Lower leg skin (tissue), 4 donors: Measurements from ENCODE around the gene BST2. TPM values are rescaled to one million over a fixed set of nuclear protein-coding genes. Genes with fewer than 3 reads are reported as not detected.

Experiments used
- DNase-seq, 2 donors: peaks; one replicate each; pipeline ENCODE4 v3.0.0-alpha.2; 2019; ENCODE audit warnings: low spot score in 2 of 2
- H3K4me3 ChIP-seq: fragments of 200-600 bp; sonication (generic); 2 replicates; pipeline ENCODE4 v1.5.1; 2017; ENCODE audit warnings: mild to moderate bottlenecking, low read depth; ENCODE audit not compliant: poor library complexity, severe bottlenecking
- POLR2A ChIP-seq, 2 donors: fragments of 450-650 bp; IDR thresholded peaks; one replicate each; pipeline ENCODE4 v1.6.1; 2016 to 2017; ENCODE audit warnings: antibody characterized with exemption in 2 of 2, mild to moderate bottlenecking in 1 of 2, moderate library complexity in 1 of 2
- WGBS, 2 donors: methylation state at CpG; one replicate each; pipeline ENCODE4 v1.1.5; 2018; 5-methylcytosine and 5-hydroxymethylcytosine counted together
- intact Hi-C: fragments of 100-400 bp; cut with DNase I; formaldehyde crosslinking; loops from one replicate; pipeline ENCODE4 v1.15.0; 2023; ENCODE audit warnings: low total_unique reads
- total RNA-seq, 4 donors: library from RNA; depleted of rRNA; stranded (reverse); fragments of >200 nt; gene quantifications; one replicate each; pipeline ENCODE4 v1.1.0, GENCODE V29; 2016
- TF ChIP-seq, protein P1 (sequence below), 3 donors: fragments of 450-650 bp; IDR thresholded peaks; one replicate each; pipeline ENCODE4 v1.5.1; 2016; ENCODE audit warnings: antibody characterized with exemption in 3 of 3, mild to moderate bottlenecking in 3 of 3, moderate library complexity in 2 of 3

The BST2 gene, protein sequence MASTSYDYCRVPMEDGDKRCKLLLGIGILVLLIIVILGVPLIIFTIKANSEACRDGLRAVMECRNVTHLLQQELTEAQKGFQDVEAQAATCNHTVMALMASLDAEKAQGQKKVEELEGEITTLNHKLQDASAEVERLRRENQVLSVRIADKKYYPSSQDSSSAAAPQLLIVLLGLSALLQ
- 10 to 100 TPM in 3 of 4 donors, 1 to 10 TPM in 1; 9.4 to 15.9 (median 12.5) TPM for total RNA-seq

DNA sequence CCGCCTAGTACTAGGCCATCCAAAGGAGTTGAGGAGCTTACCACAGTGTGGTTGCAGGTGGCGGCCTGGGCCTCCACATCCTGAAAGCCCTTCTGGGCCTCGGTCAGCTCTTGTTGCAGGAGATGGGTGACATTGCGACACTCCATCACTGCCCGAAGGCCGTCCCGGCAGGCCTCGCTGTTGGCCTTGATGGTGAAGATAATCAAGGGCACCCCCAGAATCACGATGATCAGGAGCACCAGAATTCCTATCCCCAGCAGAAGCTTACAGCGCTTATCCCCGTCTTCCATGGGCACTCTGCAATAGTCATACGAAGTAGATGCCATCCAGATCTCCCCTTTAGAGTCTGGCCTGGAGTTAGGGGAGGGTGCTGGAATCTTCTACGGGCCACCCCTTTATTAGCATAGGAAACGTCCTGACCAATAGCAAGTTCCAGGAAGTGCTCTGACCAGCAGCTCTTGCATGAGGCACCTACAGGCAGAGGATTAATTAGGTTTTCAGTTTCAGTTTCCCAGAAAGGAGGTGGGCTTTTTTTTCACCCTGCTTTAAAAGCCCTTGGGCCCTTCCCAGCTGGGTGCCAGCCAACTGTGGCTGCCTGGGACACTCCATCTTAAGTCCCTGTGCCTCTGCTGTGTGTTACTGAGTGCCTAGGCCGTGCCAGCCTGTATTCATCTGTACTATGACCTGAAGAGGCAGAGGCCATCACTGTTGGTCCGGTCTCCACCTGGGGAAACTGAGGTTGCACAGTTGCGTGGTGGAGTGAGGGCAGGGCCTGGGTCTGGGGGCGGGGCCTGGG is at the start of gene BST2:
BST2 (minus strand) TSS at position 381 of the 796 bp plus-strand sequence; CDS start at position 326, 55 bp downstream.
- whole genome bisulfite sequencing, 2 donors, result 74 to 75% methylated on average over 18 of the region's 18 CpGs
- TF ChIP-seq, protein P1, sequence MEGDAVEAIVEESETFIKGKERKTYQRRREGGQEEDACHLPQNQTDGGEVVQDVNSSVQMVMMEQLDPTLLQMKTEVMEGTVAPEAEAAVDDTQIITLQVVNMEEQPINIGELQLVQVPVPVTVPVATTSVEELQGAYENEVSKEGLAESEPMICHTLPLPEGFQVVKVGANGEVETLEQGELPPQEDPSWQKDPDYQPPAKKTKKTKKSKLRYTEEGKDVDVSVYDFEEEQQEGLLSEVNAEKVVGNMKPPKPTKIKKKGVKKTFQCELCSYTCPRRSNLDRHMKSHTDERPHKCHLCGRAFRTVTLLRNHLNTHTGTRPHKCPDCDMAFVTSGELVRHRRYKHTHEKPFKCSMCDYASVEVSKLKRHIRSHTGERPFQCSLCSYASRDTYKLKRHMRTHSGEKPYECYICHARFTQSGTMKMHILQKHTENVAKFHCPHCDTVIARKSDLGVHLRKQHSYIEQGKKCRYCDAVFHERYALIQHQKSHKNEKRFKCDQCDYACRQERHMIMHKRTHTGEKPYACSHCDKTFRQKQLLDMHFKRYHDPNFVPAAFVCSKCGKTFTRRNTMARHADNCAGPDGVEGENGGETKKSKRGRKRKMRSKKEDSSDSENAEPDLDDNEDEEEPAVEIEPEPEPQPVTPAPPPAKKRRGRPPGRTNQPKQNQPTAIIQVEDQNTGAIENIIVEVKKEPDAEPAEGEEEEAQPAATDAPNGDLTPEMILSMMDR (IDR thresholded peaks at IDR 0.05), result no peak
- no peak for TF ChIP-seq POLR2A (IDR thresholded peaks at IDR 0.05)
- no peak within 1 kb of the TSS for H3K4me3 ChIP-seq
- DNase-seq, result no peak
- intact Hi-C loops, result no loop called here

DNA sequence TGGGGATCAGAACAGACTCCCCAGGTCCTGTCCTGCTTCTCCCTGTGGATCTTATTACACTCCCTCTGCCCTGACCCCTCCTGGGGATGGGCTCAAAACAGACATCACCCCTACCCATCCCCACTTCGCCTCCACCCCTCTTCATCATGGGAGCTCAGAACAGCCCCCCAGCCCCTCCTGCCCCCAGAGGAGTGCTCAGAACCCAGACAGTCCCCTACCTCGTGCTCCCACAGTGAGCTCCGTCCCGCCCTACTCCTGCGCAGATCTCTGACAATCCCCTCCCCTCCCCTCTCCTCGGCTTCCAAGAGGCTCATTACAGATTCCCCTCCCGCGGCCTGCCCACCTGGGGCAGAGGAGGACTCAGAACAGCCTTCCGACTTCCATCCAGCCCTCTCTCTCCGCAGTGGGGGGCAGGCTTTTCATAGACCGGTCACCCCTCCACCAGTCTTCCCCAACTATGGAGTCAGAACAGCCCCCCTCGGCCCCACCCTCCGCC is 49.2 kb upstream of the BST2 start:
- WGBS, 2 donors, result 7 to 9% methylated on average over 12 to 13 of the region's 13 CpGs
- no peak for DNase-seq
- no peak overlapping the region for H3K4me3 ChIP-seq
- TF ChIP-seq, protein P1 (IDR thresholded peaks at IDR 0.05), result no peak
- no peak for TF ChIP-seq POLR2A (IDR thresholded peaks at IDR 0.05)
- intact Hi-C loops, result no loop called here

DNA sequence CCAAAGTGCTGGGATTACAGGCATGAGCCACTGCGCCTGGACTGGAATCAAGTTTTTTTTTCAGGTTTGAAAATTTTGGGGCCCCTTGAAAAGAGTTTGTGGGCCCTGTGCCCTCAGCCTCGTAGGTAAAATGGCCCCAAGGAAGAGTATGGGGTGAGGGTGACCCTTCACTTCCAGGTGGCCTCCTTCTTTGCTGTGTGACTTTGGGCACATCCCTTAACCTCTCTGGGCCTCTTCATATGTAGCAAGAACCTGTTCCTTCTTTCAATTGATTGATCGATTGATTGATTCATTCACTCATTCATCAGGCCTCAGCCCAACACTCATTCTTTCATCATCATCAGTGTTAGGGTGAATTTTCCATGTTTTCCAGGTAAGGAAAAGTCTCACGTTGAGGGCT is 46.4 kb upstream of the BST2 start:
- TF ChIP-seq, protein P1 (IDR thresholded peaks at IDR 0.05), result no peak
- no peak for TF ChIP-seq POLR2A (IDR thresholded peaks at IDR 0.05)
- 82 to 89% methylated on average over 4 of the region's 4 CpGs for WGBS, 2 donors
- no peak for DNase-seq
- H3K4me3 ChIP-seq, result no peak overlapping the region
- intact Hi-C loops, result no loop called here

DNA sequence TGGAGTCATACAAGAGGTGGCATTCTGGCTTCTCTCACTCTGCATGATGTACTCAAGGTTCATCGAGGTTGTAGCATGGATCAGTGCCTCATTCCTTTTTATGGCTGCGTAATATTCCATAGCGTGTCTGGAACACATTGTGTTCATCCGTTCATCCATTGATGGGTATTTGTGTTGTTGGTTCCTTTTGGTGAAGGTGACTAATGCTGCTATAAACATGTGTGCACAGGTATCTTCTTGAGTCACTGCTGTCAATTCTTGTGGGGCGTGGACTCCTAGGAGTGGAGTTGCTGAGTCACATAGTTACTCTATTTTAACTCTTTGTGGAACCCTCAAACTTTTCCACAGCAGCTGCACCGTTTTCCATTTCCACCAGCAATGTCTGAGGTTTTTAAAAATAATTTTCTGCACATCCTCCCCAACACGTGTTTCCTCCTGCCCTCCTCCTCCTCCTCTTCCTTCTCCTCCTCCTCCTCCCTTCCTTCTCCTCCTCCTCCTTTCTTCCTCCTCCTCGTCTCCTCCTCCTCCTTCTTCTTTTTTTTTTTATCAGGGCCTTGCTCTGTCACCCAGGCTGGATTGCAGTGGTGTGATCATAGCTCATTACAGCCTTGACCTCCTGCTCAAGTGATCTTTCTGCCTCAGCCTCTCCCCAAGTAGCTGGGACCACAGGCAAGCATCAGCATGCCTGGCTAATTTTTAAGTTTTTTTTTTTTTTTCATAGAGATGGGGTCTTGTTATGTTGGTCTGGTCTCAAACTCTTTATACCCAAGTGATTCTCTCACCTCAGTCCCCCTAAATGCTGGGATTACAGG is 45.0 kb upstream of the BST2 start:
- 35 to 41% methylated on average over 8 of the region's 8 CpGs for WGBS, 2 donors
- no peak for TF ChIP-seq POLR2A (IDR thresholded peaks at IDR 0.05)
- TF ChIP-seq, protein P1 (IDR thresholded peaks at IDR 0.05), result no peak
- intact Hi-C loops, result no loop called here

DNA sequence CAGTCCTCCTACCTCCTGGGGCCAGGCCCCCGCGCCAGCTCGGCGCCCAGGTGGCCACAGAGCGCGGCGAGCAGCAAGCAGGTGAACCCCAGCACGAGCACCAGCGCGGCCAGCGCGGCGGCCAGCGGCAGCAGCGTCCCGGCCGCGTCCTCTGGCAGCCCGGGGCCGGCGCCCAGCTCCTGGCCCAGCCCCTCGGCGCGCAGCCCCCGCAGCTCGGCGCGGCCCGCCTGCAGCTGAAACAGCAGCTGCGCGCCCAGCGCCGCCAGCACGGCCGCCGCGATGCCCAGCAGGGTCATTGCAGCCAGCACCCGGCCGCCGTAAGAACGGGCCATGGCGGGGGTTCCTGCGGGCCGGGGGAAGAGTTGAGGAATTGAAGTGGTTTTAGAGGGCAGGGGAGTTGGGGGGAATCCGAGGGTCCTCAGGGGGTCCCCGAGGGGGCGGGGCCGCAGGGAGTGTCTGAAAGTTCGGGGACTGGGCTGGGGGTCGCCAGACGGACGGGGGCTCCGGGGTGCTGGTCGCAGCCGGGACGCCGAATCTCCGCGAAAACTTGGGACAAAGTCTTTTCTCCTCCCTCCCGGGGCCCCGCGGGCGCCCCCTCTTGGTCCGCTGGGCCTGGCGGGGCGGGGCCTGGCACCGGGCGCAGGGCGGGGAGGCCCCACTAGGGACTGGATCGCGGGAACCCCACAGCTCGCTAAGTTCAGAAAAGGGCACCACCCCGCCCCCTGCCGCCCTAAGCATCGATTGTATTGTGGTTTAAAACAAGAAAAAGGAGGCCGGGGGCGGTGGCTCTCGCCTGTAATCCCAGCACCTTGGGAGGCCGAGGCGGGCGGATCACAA is 42.9 kb upstream of the BST2 start, which contains the start of gene TMEM221:
TMEM221 (minus strand) TSS at position 538 of the 837 bp plus-strand sequence; CDS start at position 332, 206 bp downstream.
- intact Hi-C loops, result no loop called here
- TF ChIP-seq, protein P1 (IDR thresholded peaks at IDR 0.05), result no peak
- TF ChIP-seq POLR2A (IDR thresholded peaks at IDR 0.05), result no peak
- no peak within 1 kb of the TSS for H3K4me3 ChIP-seq
- 4 to 6% methylated on average over 38 to 53 of the region's 81 CpGs for WGBS, 2 donors
- peak in 1 of 2 donors; percentile 92 for DNase-seq

More for the DNA sequence above, 45.0 kb upstream of the BST2 start:
- no peak for DNase-seq
- H3K4me3 ChIP-seq, result no peak overlapping the region
